Neural progenitor cell (in vitro differentiated cells): ENCODE measurements around the gene GPR15LG.

ENCODE experiments used
- EZH2 ChIP-seq: fragments of 200-600 bp; sonication (generic); IDR thresholded peaks from 2 replicates; pipeline ENCODE4 v1.6.1; 2017; ENCODE audit warnings: antibody characterized with exemption, mild to moderate bottlenecking, moderate library complexity
- EZH2phosphoT487 ChIP-seq: fragments of 200-600 bp; sonication (generic); IDR thresholded peaks from 2 replicates; pipeline ENCODE4 v1.6.1; 2017; ENCODE audit warnings: antibody characterized with exemption
- TF ChIP-seq, protein P1 (sequence below): fragments of 200-600 bp; sonication (generic); IDR thresholded peaks from 2 replicates; pipeline ENCODE4 v1.5.1; 2017; ENCODE audit warnings: antibody characterized with exemption, mild to moderate bottlenecking

DNA sequence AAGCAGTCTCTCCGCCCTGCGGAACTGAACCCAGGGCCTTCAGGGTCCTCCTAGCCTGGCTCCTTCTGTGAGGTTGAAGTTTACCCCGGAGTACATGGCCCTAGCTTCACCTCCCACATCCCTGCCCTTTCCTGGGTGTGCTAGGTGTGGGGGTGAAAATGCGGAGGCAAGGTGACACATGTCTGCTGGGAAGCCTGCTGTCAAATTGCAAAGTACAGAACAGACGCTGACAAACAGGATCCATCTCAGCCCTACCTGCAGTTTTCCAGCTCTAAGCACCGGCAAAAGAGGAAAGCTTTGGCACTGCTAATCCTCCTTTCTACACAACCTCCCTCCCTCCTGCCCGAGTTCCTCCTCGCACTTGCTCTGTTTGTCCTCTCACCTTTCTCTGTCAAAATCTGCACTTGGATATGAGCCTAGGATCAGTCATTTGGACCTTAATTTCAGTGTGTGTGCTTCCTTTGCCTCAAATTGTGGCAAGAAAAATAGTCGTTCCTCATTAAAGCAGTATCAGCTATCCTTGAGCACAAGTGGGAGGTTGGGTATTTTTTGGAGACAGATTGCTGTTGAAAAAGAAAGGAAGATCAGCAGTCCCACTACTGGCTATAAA lies 14.4 kb upstream of the GPR15LG start:
- TF ChIP-seq, protein P1, sequence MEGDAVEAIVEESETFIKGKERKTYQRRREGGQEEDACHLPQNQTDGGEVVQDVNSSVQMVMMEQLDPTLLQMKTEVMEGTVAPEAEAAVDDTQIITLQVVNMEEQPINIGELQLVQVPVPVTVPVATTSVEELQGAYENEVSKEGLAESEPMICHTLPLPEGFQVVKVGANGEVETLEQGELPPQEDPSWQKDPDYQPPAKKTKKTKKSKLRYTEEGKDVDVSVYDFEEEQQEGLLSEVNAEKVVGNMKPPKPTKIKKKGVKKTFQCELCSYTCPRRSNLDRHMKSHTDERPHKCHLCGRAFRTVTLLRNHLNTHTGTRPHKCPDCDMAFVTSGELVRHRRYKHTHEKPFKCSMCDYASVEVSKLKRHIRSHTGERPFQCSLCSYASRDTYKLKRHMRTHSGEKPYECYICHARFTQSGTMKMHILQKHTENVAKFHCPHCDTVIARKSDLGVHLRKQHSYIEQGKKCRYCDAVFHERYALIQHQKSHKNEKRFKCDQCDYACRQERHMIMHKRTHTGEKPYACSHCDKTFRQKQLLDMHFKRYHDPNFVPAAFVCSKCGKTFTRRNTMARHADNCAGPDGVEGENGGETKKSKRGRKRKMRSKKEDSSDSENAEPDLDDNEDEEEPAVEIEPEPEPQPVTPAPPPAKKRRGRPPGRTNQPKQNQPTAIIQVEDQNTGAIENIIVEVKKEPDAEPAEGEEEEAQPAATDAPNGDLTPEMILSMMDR = no peak
- no peak for TF ChIP-seq EZH2
- no peak for TF ChIP-seq EZH2phosphoT487
